Dendritic cell treated with granulocyte-macrophage colony-stimulating factor and Interleukin-4, amounts not matched to agents 40 ng/mL and 50 ng/mL, for 4 days (primary cell): ENCODE measurements around the gene KRT83.

Experiments
- H3K27ac Mint-ChIP-seq: one replicate; pipeline ENCODE4 v1.8.0; 2022; ENCODE audit warnings: mild to moderate bottlenecking, mixed read lengths
- H3K27me3 Mint-ChIP-seq: one replicate; pipeline ENCODE4 v1.8.0; 2022; ENCODE audit warnings: mild to moderate bottlenecking, mixed read lengths
- H3K36me3 Mint-ChIP-seq: one replicate; pipeline ENCODE4 v1.8.0; 2022; ENCODE audit warnings: low read depth, mixed read lengths
- H3K4me1 Mint-ChIP-seq: one replicate; pipeline ENCODE4 v1.8.0; 2022; ENCODE audit warnings: low read depth, mixed read lengths
- H3K4me3 Mint-ChIP-seq: one replicate; pipeline ENCODE4 v1.8.0; 2022; ENCODE audit warnings: mild to moderate bottlenecking, moderate library complexity, mixed read lengths
- H3K9me3 Mint-ChIP-seq: one replicate; pipeline ENCODE4 v1.8.0; 2022; ENCODE audit warnings: mixed read lengths
- intact Hi-C: fragments of 100-400 bp; cut with micrococcal nuclease; formaldehyde crosslinking; loops from one replicate; pipeline ENCODE4 v1.15.0; 2022

The KRT83 gene

GRCh38 chr12:52320784-52321400, at the start of gene KRT83:
KRT83 (minus strand) TSS chr12:52321398; CDS start chr12:52321335, 63 bp downstream.
- Mint-ChIP-seq H3K27ac (no peak within 1 kb of the TSS), H3K27me3 (peaks cover 63% of the 10 kb centered on the region), H3K9me3 (no peaks in the 10 kb centered on the region), H3K4me1 (no peaks in the 10 kb centered on the region), H3K4me3 (no peak within 1 kb of the TSS), H3K36me3 (no peaks in the 10 kb centered on the region)
- intact Hi-C loops: no loop called here

GRCh38 chr12:52369809-52370208, 48.6 kb upstream of the KRT83 start:
- H3K4me1 Mint-ChIP-seq: no peaks in the 10 kb centered on the region
- intact Hi-C loops: loop anchor here (5.0 to 10.0 kb wide), 2 partner anchors 215 to 612 kb away; no protein-coding TSS in a partner anchor
- peaks cover 11% of the 10 kb centered on the region for H3K27me3 Mint-ChIP-seq
- no peaks in the 10 kb centered on the region for H3K9me3 Mint-ChIP-seq
- H3K27ac Mint-ChIP-seq: no peak overlapping the region
- H3K4me3 Mint-ChIP-seq: no peak overlapping the region
- H3K36me3 Mint-ChIP-seq: no peaks in the 10 kb centered on the region

- Mint-ChIP-seq H3K4me3 (no peak overlapping the region), H3K4me1 (no peaks in the 10 kb centered on the region), H3K27ac (no peak overlapping the region), H3K36me3 (no peaks in the 10 kb centered on the region), H3K9me3 (no peaks in the 10 kb centered on the region), H3K27me3 (peaks cover 11% of the 10 kb centered on the region)
- intact Hi-C loops: no loop called here
Measured at GRCh38 chr12:52369211-52369610, 48.0 kb upstream of the KRT83 start.

GRCh38 chr12:52368508-52368907, 47.3 kb upstream of the KRT83 start:
- no peaks in the 10 kb centered on the region for H3K4me1 Mint-ChIP-seq
- intact Hi-C loops: no loop called here
- no peak overlapping the region for H3K27ac Mint-ChIP-seq
- no peaks in the 10 kb centered on the region for H3K36me3 Mint-ChIP-seq
- H3K27me3 Mint-ChIP-seq: peaks cover 11% of the 10 kb centered on the region
- no peaks in the 10 kb centered on the region for H3K9me3 Mint-ChIP-seq
- H3K4me3 Mint-ChIP-seq: no peak overlapping the region

GRCh38 chr12:52367876-52368275, 46.7 kb upstream of the KRT83 start:
- Mint-ChIP-seq H3K9me3 (no peaks in the 10 kb centered on the region), H3K4me3 (no peak overlapping the region), H3K27ac (no peak overlapping the region)

GRCh38 chr12:52366738-52367485, 45.7 kb upstream of the KRT83 start, which contains the start of gene KRT85:
KRT85 (minus strand) TSS chr12:52367481; CDS start chr12:52367405, 76 bp downstream.
- H3K27me3 Mint-ChIP-seq: peaks cover 9% of the 10 kb centered on the region
- no peak within 1 kb of the TSS for H3K4me3 Mint-ChIP-seq
- no peaks in the 10 kb centered on the region for H3K36me3 Mint-ChIP-seq
- no peaks in the 10 kb centered on the region for H3K4me1 Mint-ChIP-seq
- H3K9me3 Mint-ChIP-seq: no peaks in the 10 kb centered on the region
- intact Hi-C loops: no loop called here
- no peak within 1 kb of the TSS for H3K27ac Mint-ChIP-seq

More at GRCh38 chr12:52367876-52368275, 46.7 kb upstream of the KRT83 start:
- Mint-ChIP-seq H3K4me1 (no peaks in the 10 kb centered on the region), H3K27me3 (peaks cover 11% of the 10 kb centered on the region), H3K36me3 (no peaks in the 10 kb centered on the region)
- intact Hi-C loops: no loop called here

GRCh38 chr12:52364901-52365489, 43.8 kb upstream of the KRT83 start:
- peaks cover 8% of the 10 kb centered on the region for H3K27me3 Mint-ChIP-seq
- H3K4me3 Mint-ChIP-seq: no peak overlapping the region
- H3K9me3 Mint-ChIP-seq: no peaks in the 10 kb centered on the region
- H3K27ac Mint-ChIP-seq: no peak overlapping the region
- intact Hi-C loops: no loop called here
- H3K36me3 Mint-ChIP-seq: no peaks in the 10 kb centered on the region
- H3K4me1 Mint-ChIP-seq: no peaks in the 10 kb centered on the region

GRCh38 chr12:52364061-52364460, 42.9 kb upstream of the KRT83 start:
- no peaks in the 10 kb centered on the region for H3K9me3 Mint-ChIP-seq

GRCh38 chr12:52363111-52363679, 42.0 kb upstream of the KRT83 start:
- Mint-ChIP-seq H3K27ac (no peak overlapping the region), H3K4me3 (no peak overlapping the region), H3K27me3 (peaks cover 5% of the 10 kb centered on the region), H3K4me1 (no peaks in the 10 kb centered on the region), H3K36me3 (no peaks in the 10 kb centered on the region), H3K9me3 (no peaks in the 10 kb centered on the region)
- intact Hi-C loops: no loop called here

More at GRCh38 chr12:52364061-52364460, 42.9 kb upstream of the KRT83 start:
- no peak overlapping the region for H3K27ac Mint-ChIP-seq
- peaks cover 8% of the 10 kb centered on the region for H3K27me3 Mint-ChIP-seq
- no peaks in the 10 kb centered on the region for H3K4me1 Mint-ChIP-seq
- intact Hi-C loops: no loop called here
- no peaks in the 10 kb centered on the region for H3K36me3 Mint-ChIP-seq
- no peak overlapping the region for H3K4me3 Mint-ChIP-seq

GRCh38 chr12:52362118-52362726, 41.0 kb upstream of the KRT83 start:
- Mint-ChIP-seq H3K4me3 (no peak overlapping the region), H3K27ac (no peak overlapping the region), H3K9me3 (no peaks in the 10 kb centered on the region), H3K36me3 (no peaks in the 10 kb centered on the region), H3K4me1 (no peaks in the 10 kb centered on the region), H3K27me3 (peaks cover 7% of the 10 kb centered on the region)
- intact Hi-C loops: no loop called here

GRCh38 chr12:52361553-52361952, 40.4 kb upstream of the KRT83 start:
- Mint-ChIP-seq H3K36me3 (no peaks in the 10 kb centered on the region), H3K27me3 (peaks cover 7% of the 10 kb centered on the region), H3K9me3 (no peaks in the 10 kb centered on the region), H3K27ac (no peak overlapping the region), H3K4me3 (no peak overlapping the region), H3K4me1 (no peaks in the 10 kb centered on the region)
- intact Hi-C loops: no loop called here

- Mint-ChIP-seq H3K4me3 (no peak overlapping the region), H3K27ac (no peak overlapping the region), H3K27me3 (peaks cover 7% of the 10 kb centered on the region), H3K36me3 (no peaks in the 10 kb centered on the region), H3K9me3 (no peaks in the 10 kb centered on the region), H3K4me1 (no peaks in the 10 kb centered on the region)
- intact Hi-C loops: no loop called here
Measured at GRCh38 chr12:52360663-52361271, 39.6 kb upstream of the KRT83 start.

GRCh38 chr12:52360106-52360662, 39.0 kb upstream of the KRT83 start:
- H3K4me3 Mint-ChIP-seq: no peak overlapping the region
- intact Hi-C loops: no loop called here
- H3K4me1 Mint-ChIP-seq: no peaks in the 10 kb centered on the region
- no peaks in the 10 kb centered on the region for H3K36me3 Mint-ChIP-seq
- no peak overlapping the region for H3K27ac Mint-ChIP-seq
- H3K27me3 Mint-ChIP-seq: peaks cover 7% of the 10 kb centered on the region
- H3K9me3 Mint-ChIP-seq: no peaks in the 10 kb centered on the region
